GM19193 (cell line): ENCODE results near the gene SH3BP5L.

Source experiments
- POLR2A ChIP-seq: IDR thresholded peaks from 4 replicates; pipeline ENCODE4 v1.6.1; 2011; ENCODE audit not compliant: insufficient read depth, insufficient read length; ENCODE audit errors: extremely low read depth

Gene SH3BP5L

GRCh38 chr1:248855580-248855979 lies 29.9 kb upstream of the SH3BP5L start:
- TF ChIP-seq POLR2A, result no peak

- no peak for TF ChIP-seq POLR2A
These were observed 28.1 kb upstream of the SH3BP5L start for GRCh38 chr1:248853663-248854375.

DNA sequence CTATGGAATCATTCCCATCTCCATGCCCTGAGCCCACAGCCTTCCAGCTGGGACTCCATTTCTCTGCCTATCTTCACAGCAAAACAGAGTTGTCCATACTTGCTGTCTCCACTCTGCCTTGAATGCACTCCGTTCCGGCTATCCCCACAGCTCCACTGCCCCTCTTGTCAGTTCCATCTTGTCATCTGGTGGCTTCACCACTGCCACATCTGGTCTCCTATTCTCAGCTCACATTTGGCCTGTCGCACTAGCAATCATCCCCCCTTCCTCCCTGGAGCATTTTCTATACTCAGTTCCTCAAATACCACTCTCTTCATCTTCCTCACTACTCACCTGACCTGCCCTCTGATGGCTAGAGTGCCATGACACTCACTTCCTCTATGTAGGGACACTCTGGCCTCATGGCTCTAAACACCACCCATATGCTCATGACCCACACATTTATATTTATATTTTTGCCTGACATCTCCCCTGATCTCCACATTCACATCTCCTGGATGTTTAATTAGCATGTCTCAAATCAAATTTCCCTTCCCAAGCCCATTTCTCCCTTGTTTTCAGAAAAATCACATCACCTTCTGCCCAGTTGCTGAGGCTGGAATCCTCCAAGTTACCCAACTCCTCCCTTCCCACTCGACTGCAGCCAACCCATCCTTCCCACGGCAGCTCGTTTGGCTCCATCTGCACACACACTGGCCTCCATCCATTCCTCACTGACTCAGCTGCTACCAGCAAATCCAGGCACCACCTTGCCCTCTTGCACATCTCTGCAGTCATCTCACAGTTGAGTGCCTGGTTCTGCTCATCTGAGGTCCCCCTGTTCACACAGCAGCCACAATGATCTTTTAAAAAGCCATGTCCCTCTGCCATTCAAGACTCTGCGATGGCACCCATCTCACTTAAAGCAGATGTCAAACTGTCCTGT lies 27.0 kb upstream of the SH3BP5L start:
- TF ChIP-seq POLR2A, result no peak

DNA sequence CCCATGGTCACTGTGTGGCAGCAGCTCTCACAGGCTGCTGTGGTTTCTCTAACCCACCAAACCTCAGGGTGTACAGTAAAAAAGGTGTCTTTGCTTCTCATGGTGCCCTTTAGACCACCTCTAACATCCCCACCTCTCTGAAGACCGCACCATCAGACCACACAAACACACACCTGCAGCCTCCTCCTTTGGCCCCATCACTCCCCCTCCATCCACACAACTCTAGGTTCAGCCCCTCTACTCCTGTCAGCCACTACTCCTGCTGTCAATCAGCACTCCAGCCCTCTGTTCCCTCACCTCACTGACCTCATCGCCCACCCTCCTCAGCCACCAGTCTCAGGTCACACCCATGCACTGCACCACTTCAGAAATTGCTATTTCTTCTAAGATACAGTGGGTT lies 25.7 kb upstream of the SH3BP5L start:
- TF ChIP-seq POLR2A, result no peak

DNA sequence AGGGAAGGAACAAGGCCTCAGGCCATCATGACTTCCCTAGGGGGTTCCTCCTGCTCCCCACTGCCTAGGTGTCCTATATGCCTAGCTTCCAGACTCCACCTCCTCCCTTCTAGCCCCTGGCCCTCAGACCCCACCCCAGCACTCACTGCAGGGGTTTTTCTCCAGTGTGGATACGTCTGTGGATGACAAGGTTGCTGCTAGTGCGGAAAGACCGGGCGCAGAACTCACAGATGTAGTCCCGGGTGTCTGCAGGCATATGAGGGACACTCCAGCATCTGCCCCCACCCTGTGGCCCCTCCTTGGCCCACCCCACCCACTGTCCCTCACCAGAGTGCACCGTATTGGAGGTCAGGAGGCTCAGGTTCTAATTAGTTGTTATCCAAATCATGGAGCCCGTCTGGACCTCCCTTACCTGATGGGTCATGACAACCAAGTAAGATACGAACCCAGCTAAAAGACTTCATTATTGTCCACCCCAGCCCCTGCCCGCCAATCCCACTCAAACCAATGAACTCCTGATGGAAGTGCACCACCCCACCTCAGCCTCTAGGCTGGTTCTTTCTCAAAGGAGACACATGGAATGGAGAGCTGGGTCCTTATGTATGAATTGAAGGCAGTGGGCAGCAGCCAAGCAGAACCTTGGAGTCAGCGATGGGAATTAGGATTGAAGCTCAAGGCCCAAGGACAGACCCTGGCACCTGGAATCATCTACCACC lies 25.0 kb upstream of the SH3BP5L start:
- TF ChIP-seq POLR2A, result peak; percentile 10

DNA sequence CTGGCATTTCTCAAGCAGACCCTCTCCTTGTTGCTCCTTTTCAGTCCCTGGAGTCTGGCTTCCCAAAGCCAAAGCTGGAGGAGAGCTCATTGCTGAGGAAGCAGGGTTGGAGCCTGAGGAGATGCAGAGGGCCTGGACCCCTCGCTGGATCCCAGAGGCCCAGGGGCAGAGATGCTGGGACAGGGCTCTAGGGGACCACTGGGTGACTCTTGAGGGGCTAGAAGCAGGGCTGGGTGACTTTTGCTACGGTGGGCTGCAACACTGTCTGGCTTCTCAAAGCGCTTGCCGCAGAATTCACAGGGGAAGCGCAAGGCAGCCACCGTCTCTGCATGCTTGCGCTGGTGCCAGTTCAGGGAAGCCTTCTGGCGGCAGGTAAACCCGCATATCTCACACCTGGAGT lies 24.4 kb upstream of the SH3BP5L start:
- TF ChIP-seq POLR2A, result no peak

DNA sequence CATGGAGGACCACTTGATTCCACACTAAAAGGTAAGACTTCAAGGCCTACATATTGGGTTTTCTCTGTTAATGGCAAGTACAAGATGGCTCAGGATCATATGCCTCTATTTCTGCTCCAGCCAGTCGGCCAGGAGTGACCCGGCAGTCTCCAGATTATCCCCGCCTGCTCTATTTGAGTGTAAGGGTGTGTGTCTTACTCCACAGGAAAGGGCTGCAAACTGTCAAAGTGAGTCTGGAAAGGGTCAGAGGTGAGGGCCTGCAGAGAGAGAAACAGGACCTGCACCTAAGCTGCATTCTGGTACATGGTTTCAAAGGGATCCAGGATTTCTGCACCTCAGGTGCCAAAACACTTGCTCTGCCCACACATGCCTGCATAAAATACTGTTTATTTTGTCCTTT lies 23.9 kb upstream of the SH3BP5L start:
- no peak for TF ChIP-seq POLR2A

- TF ChIP-seq POLR2A, result no peak
These were observed 23.4 kb upstream of the SH3BP5L start for GRCh38 chr1:248849152-248849551.

- no peak for TF ChIP-seq POLR2A
These were observed 22.9 kb upstream of the SH3BP5L start for GRCh38 chr1:248848602-248849001.

DNA sequence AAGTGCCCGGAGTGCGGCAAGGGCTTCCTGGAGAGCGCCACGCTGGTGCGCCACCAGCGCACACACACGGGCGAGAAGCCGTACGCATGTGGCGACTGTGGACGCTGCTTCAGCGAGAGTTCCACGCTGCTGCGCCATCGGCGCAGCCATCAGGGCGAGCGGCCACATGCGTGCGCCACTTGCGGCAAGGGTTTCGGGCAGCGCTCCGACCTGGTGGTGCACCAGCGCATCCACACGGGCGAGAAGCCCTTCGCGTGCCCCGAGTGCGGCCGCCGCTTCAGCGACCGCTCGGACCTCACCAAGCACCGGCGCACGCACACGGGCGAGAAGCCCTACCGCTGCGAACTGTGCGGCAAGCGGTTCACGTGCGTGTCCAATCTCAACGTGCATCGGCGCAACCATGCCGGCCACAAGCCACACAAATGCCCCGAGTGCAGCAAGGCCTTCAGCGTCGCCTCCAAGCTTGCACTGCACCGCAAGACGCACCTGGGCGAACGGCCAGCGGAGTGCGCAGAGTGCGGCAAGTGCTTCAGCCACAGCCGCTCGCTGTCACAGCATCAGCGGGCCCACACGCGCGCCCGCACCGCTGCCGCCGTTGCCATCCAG lies 22.3 kb upstream of the SH3BP5L start:
- no peak for TF ChIP-seq POLR2A

DNA sequence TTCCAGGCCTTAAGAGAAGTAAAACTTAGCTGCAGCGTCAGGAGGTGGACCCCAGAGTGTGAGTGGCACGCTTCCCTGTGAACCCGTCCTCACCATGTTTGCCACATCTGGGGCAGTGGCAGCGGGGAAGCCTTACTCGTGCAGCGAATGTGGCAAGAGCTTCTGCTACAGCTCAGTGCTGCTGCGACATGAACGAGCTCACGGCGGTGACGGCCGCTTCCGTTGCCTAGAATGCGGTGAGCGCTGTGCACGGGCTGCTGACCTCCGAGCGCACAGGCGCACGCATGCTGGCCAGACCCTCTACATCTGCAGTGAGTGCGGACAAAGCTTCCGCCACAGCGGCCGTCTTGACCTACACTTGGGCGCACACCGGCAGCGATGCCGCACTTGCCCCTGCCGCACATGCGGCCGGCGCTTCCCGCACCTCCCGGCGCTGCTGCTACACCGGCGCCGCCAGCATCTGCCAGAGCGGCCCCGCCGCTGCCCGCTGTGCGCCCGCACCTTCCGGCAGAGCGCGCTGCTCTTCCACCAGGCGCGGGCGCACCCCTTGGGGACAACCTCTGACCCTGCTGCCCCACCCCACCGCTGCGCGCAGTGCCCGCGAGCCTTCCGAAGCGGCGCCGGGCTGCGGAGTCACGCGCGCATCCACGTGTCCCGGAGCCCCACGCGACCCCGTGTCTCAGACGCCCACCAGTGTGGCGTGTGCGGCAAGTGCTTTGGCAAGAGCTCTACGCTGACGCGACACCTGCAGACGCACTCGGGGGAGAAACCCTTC lies 21.7 kb upstream of the SH3BP5L start:
- TF ChIP-seq POLR2A, result no peak

DNA sequence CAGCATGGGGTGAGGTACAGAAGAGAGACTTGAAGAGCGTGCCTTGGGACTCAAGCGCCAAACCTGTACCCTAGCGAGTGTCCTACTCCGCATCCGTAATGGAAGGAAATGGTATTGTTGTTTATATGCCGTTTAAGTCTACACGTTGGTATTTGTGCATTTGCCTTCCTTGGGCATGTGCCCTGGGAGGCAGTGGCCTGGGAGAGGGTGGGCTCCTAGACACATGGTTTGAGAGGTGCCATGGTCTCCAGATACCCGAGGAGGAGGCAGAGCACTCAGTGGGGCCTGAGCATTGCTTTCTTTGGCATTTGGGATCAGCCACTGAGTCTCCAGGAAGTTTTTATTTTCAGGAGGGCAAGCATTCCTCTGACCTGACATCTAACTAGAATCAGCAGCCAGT lies 18.8 kb upstream of the SH3BP5L start:
- no peak for TF ChIP-seq POLR2A

- TF ChIP-seq POLR2A, result no peak
These were observed 18.0 kb upstream of the SH3BP5L start for GRCh38 chr1:248843687-248844086.

DNA sequence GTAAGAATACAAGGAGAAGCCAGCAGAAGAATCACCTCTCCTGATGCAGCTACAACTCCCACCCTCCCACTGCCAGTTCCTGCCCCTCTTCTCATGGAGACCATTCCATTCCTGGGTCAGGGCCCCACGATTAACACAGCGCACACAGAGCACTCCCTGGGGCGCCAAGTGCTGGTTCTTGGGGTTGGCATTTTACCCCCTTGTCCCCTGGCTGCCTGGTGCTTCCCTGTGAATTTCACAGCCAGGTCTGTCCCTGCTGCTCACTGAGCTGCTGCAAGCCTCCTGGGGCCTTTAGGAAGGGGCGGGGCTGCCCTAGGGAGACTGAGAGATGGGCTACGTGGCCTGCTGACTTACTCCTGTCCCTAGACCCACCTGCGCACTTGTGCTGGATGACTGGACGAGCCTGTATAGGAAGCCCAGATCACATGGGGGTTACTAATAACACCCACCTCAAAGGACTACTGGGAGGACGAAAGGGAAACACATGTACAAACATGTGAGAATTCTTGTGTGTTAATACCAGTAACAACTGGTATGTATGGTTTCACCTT lies 17.1 kb upstream of the SH3BP5L start:
- no peak for TF ChIP-seq POLR2A
